ENCODE measurements around the gene NEK7.

- no peak for TF ChIP-seq CTCF (IDR thresholded peaks at IDR 0.05)
- TF ChIP-seq POLR2A (IDR thresholded peaks at IDR 0.05): no peak
Measured at GRCh38 chr1:198205016-198205684, 48.4 kb downstream of the NEK7 start.

Data from lower leg skin (tissue), 3 donors.